Inferior parietal cortex (tissue), 1 donor: ENCODE measurements around the gene ZDHHC22.

Experiments used
- DNase-seq: peaks from one replicate; pipeline ENCODE4 v3.0.0-alpha.2; 2016; ENCODE audit errors: extremely low spot score

The ZDHHC22 gene

GRCh38 chr14:77157740-77158139 is 16.1 kb upstream of the ZDHHC22 start:
- no peak for DNase-seq

GRCh38 chr14:77155083-77155482 is 13.5 kb upstream of the ZDHHC22 start:
- DNase-seq = no peak

GRCh38 chr14:77154421-77154820 is 12.8 kb upstream of the ZDHHC22 start:
- no peak for DNase-seq

GRCh38 chr14:77153802-77154201 is 12.2 kb upstream of the ZDHHC22 start:
- no peak for DNase-seq

GRCh38 chr14:77151918-77152588 is 10.5 kb upstream of the ZDHHC22 start:
- no peak for DNase-seq

- DNase-seq = no peak
Observed at GRCh38 chr14:77151245-77151644, 9.7 kb upstream of the ZDHHC22 start.

- DNase-seq = no peak
Observed at GRCh38 chr14:77148510-77149231, 7.1 kb upstream of the ZDHHC22 start.

GRCh38 chr14:77145975-77146740 is 4.6 kb upstream of the ZDHHC22 start:
- no peak for DNase-seq

- no peak for DNase-seq
Observed at GRCh38 chr14:77144412-77145115, 3.0 kb upstream of the ZDHHC22 start.

GRCh38 chr14:77143071-77143470 is 1.5 kb upstream of the ZDHHC22 start:
- no peak for DNase-seq

- DNase-seq = no peak
Observed at GRCh38 chr14:77142005-77142800, 612 bp upstream of the ZDHHC22 start.

- DNase-seq = no peak
Observed at GRCh38 chr14:77140359-77141213, 1.0 kb downstream of the ZDHHC22 start.

- no peak for DNase-seq
Observed at GRCh38 chr14:77139540-77140358, 1.8 kb downstream of the ZDHHC22 start.

GRCh38 chr14:77139022-77139421 is 2.6 kb downstream of the ZDHHC22 start:
- no peak for DNase-seq

GRCh38 chr14:77133720-77134338 is 7.8 kb downstream of the ZDHHC22 start:
- no peak for DNase-seq

GRCh38 chr14:77131871-77132486 is 9.6 kb downstream of the ZDHHC22 start:
- DNase-seq = no peak

- DNase-seq = no peak
Observed at GRCh38 chr14:77131206-77131605, 10.4 kb downstream of the ZDHHC22 start.

GRCh38 chr14:77130386-77130785 is 11.2 kb downstream of the ZDHHC22 start:
- no peak for DNase-seq
